Common myeloid progenitor, CD34-positive (primary cell): ENCODE measurements around the gene PIM2.

Source experiments
- CTCF ChIA-PET: fragments of 350-600 bp; sonication (Branson Sonifier 250); formaldehyde crosslinking; loops from one replicate; lab custom pipeline; 2021; ENCODE audit warnings: antibody characterized with exemption; lab: Charles Lee
- POLR2A ChIA-PET: fragments of 350-600 bp; sonication (Branson Sonifier 250); formaldehyde crosslinking; loops from one replicate; lab custom pipeline; 2021; ENCODE audit warnings: antibody characterized with exemption; lab: Charles Lee
- DNase-seq, 3 donors: peaks; one replicate each; pipeline versions ENCODE4 v3.0.0 to v3.0.0-alpha.2; 2013
- H3K27ac ChIP-seq, 2 experiments: 1 replicate in 1 of 2; 2 replicates in 1 of 2; pipeline ENCODE4 v1.7.0; 2013; ENCODE audit warnings: inconsistent platforms in 2 of 2, low read length in 2 of 2, mild to moderate bottlenecking in 2 of 2, low read depth in 1 of 2, moderate library complexity in 1 of 2; ENCODE audit not compliant: severe bottlenecking in 2 of 2, insufficient read depth in 1 of 2, poor library complexity in 1 of 2
- H3K27me3 ChIP-seq, 5 experiments: replicated peaks in 2 of 5; 1 replicate in 3 of 5; 2 replicates in 2 of 5; pipeline versions ENCODE4 v1.6.1 to v1.7.0; 2013; ENCODE audit warnings: low read length in 4 of 5, mild to moderate bottlenecking in 2 of 5, moderate library complexity in 2 of 5, inconsistent platforms in 1 of 5; ENCODE audit not compliant: insufficient read depth in 5 of 5, control insufficient read depth in 4 of 5
- H3K36me3 ChIP-seq, 4 experiments: 1 replicate in 2 of 4; 2 replicates in 2 of 4; pipeline versions ENCODE4 v1.6.1 to v1.7.0; 2013; ENCODE audit warnings: low read length in 3 of 4, control low read depth in 1 of 4, mild to moderate bottlenecking in 1 of 4; ENCODE audit not compliant: control insufficient read depth in 4 of 4, insufficient read depth in 4 of 4
- H3K4me1 ChIP-seq, 4 experiments: 1 replicate in 3 of 4; 2 replicates in 1 of 4; pipeline versions ENCODE4 v1.6.1 to v1.7.1; 2013; ENCODE audit warnings: low read length in 3 of 4, mild to moderate bottlenecking in 3 of 4, control low read depth in 1 of 4, inconsistent platforms in 1 of 4, moderate library complexity in 1 of 4; ENCODE audit not compliant: control insufficient read depth in 4 of 4, insufficient read depth in 4 of 4; ENCODE audit errors: control extremely low read depth in 1 of 4
- H3K4me3 ChIP-seq, 7 experiments: 1 replicate in 4 of 7; 2 replicates in 3 of 7; pipeline versions ENCODE4 v1.5.1 to v1.7.0; 2013; ENCODE audit warnings: mild to moderate bottlenecking in 7 of 7, low read length in 6 of 7, moderate library complexity in 6 of 7, inconsistent platforms in 2 of 7, low read depth in 2 of 7, control low read depth in 1 of 7; ENCODE audit not compliant: insufficient read depth in 4 of 7, control insufficient read depth in 1 of 7; ENCODE audit errors: extremely low read depth in 1 of 7
- H3K9me3 ChIP-seq, 5 experiments: 1 replicate in 4 of 5; 2 replicates in 1 of 5; pipeline versions ENCODE4 v1.6.1 to v1.7.1; 2013; ENCODE audit warnings: low read length in 4 of 5, mild to moderate bottlenecking in 2 of 5, inconsistent platforms in 1 of 5, low read depth in 1 of 5, moderate library complexity in 1 of 5; ENCODE audit not compliant: control insufficient read depth in 4 of 5, insufficient read depth in 2 of 5; ENCODE audit errors: control extremely low read depth in 1 of 5
- WGBS: methylation state at CpG from one replicate; pipeline ENCODE4 v1.1.5; 2013; ENCODE audit not compliant: insufficient coverage; 5-methylcytosine and 5-hydroxymethylcytosine counted together

PIM2 gene

GRCh38 chrX:48903290-48903689 is 15.5 kb downstream of the PIM2 start:
- Histone ChIP-seq H3K9me3 (no peaks in the 10 kb centered on the region), H3K27me3 (no peaks in the 10 kb centered on the region), H3K4me1 (peaks cover 0 to 11% (median 3%) of the 10 kb centered on the region in 4 experiments), H3K27ac (no peak overlapping the region), H3K4me3 (no peak overlapping the region), H3K36me3 (peaks cover 0 to 46% (median 21%) of the 10 kb centered on the region in 4 experiments)
- ChIA-PET POLR2A (interaction anchor here (1.1 kb wide), 1 partner anchor 13 kb away, joined by 3 read pairs; no protein-coding TSS in a partner anchor), CTCF (interaction anchor here (1.2 to 1.7 kb wide), 3 partner anchors 12 to 43 kb away, joined by 3 to 5 read pairs (median 3); no protein-coding TSS in a partner anchor)
- WGBS: 91% methylated on average over 6 of the region's 6 CpGs
- DNase-seq: no peak

DNA sequence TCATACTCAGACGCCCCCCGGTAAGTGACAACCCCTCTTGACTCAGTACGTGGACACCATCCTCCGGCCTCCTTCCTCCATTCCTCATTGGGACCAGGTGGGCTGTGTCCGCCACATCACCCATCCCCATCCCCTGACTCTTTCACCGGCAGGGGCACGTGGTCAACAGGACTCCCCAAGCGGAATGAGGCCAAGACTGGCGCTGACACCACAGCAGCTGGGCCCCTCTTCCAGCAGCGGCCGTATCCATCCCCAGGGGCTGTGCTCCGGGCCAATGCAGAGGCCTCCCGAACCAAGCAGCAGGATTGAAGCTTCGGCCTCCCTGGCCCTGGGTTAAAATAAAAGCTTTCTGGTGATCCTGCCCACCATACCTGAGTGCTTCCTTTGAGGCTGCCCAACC is 16.0 kb downstream of the PIM2 start:
- no peak overlapping the region for H3K4me3 ChIP-seq
- 95% methylated on average over 10 of the region's 14 CpGs for WGBS
- no peaks in the 10 kb centered on the region for H3K27me3 ChIP-seq
- peaks cover 0 to 12% (median 6%) of the 10 kb centered on the region in 4 experiments for H3K4me1 ChIP-seq
- no peaks in the 10 kb centered on the region for H3K9me3 ChIP-seq
- ChIA-PET CTCF (interaction anchor here (1.2 to 1.7 kb wide), 3 partner anchors 11 to 43 kb away, joined by 3 to 5 read pairs (median 3); no protein-coding TSS in a partner anchor), POLR2A (interaction anchor here (1.1 kb wide), 1 partner anchor 14 kb away, joined by 3 read pairs; no protein-coding TSS in a partner anchor)
- no peak for DNase-seq
- peaks cover 0 to 46% (median 21%) of the 10 kb centered on the region in 4 experiments for H3K36me3 ChIP-seq
- H3K27ac ChIP-seq: no peak overlapping the region

DNA sequence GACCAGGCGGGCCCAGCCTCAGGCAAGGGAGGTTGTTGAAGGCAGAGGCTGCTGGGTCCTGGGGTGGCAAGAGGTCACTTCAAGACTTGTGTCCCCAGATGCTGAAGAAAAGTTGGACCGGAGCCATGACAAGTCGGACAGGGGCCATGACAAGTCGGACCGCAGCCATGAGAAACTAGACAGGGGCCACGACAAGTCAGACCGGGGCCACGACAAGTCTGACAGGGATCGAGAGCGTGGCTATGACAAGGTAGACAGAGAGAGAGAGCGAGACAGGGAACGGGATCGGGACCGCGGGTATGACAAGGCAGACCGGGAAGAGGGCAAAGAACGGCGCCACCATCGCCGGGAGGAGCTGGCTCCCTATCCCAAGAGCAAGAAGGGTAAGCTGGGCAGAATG is 16.7 kb downstream of the PIM2 start:
- no peak for DNase-seq
- Histone ChIP-seq H3K27me3 (no peaks in the 10 kb centered on the region), H3K36me3 (peaks cover 0 to 46% (median 21%) of the 10 kb centered on the region in 4 experiments), H3K27ac (no peak overlapping the region), H3K4me1 (peaks cover 0 to 12% (median 6%) of the 10 kb centered on the region in 4 experiments), H3K4me3 (no peak overlapping the region), H3K9me3 (peaks cover 0 to 4% (median 0%) of the 10 kb centered on the region in 5 experiments)
- CTCF ChIA-PET: no interaction called here
- WGBS: 97% methylated on average over 16 of the region's 20 CpGs
- POLR2A ChIA-PET: no interaction called here

DNA sequence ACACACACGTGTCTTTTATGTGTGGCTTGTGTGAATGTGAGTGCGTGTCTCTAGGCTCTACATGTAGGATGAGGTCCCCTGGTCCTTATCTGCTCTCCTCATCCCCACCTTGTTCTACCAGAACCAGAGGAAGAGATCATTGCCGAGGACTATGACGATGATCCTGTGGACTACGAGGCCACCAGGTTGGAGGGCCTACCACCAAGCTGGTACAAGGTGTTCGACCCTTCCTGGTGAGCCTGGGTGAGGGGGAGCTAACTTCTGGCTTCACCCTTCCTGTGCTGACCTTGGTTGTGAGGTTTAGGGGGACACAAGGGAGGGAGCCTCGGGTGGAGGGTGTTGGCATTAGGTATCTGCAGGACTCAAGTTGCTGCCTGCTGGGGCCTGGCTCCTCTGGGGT is 17.8 kb downstream of the PIM2 start:
- Histone ChIP-seq H3K27me3 (no peaks in the 10 kb centered on the region), H3K4me1 (peaks cover 0 to 16% (median 12%) of the 10 kb centered on the region in 4 experiments), H3K9me3 (peaks cover 0 to 4% (median 0%) of the 10 kb centered on the region in 5 experiments), H3K27ac (no peak overlapping the region), H3K4me3 (no peak overlapping the region), H3K36me3 (peaks cover 0 to 40% (median 19%) of the 10 kb centered on the region in 4 experiments)
- WGBS: 97% methylated on average over 4 of the region's 7 CpGs
- ChIA-PET CTCF (interaction anchor here (1.2 kb wide), 1 partner anchor 15 kb away, joined by 3 read pairs; no protein-coding TSS in a partner anchor), POLR2A (no interaction called here)
- DNase-seq: no peak

- Histone ChIP-seq H3K27me3 (no peaks in the 10 kb centered on the region), H3K36me3 (peaks cover 0 to 37% (median 21%) of the 10 kb centered on the region in 4 experiments), H3K27ac (peak overlapping the region in 1 of 2 experiments; percentile 94), H3K4me3 (no peak overlapping the region), H3K9me3 (peaks cover 0 to 4% (median 0%) of the 10 kb centered on the region in 5 experiments), H3K4me1 (peaks cover 0 to 16% (median 12%) of the 10 kb centered on the region in 4 experiments)
- WGBS: 89% methylated on average over 8 of the region's 8 CpGs
- CTCF ChIA-PET: interaction anchor here (0.7 kb wide), 1 partner anchor 10 kb away, joined by 3 read pairs; no protein-coding TSS in a partner anchor
- DNase-seq: no peak
- POLR2A ChIA-PET: no interaction called here
Observed at GRCh38 chrX:48899078-48899410, 19.8 kb downstream of the PIM2 start.

DNA sequence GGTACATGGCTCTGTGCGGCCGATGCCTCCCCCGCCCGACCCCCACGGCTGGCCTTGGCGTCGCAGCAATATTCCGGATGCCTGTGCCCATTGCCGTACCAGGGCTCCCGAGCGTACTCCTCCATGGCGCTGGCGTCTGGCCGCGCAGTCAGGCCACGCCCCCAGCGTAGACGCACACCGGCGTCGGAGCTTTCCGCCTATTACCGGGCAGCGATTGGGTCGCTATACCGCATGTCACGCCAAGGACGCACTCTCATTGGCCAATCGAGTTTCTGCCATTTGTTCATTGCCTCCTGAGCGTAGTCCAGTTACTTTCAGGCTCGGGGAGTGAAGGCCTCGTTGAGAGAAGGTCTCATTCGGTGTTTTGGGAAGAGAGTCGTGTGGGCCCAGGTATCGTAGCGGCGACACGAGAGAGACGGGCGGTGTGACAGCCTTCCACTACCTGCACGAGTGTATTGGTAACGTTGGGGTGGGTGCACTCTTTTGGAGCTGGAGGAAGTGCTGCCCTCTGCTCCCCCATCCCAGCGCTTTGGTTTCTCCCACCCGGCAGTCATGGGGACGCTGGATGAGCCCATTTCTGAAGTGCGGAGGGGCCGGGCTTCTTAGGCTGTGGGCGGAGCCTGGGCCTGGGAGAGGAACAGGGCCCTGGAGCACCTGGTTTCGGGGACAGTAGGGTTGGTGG is 21.1 kb downstream of the PIM2 start, which contains the start of the genes PQBP1 and TIMM17B:
Gene PQBP1 (plus strand): TSS at position 306 of the 682 bp plus-strand sequence. CDS start 580 bp downstream, outside the sequence.
Gene TIMM17B (minus strand): TSS at position 144 of the 682 bp plus-strand sequence. CDS start 19 bp downstream, at position 125.
- Histone ChIP-seq H3K4me1 (peaks cover 0 to 16% (median 12%) of the 10 kb centered on the region in 4 experiments), H3K9me3 (peaks cover 0 to 4% (median 0%) of the 10 kb centered on the region in 5 experiments), H3K4me3 (peak within 1 kb of the TSS; percentile 59 to 83 (median 77)), H3K27ac (peak within 1 kb of the TSS; percentile 88 to 94), H3K36me3 (peaks cover 0 to 43% (median 23%) of the 10 kb centered on the region in 4 experiments), H3K27me3 (no peaks in the 10 kb centered on the region)
- ChIA-PET CTCF (interaction anchor here (1.7 kb wide), 1 partner anchor 42 kb away, joined by 3 read pairs; no protein-coding TSS in a partner anchor), POLR2A (interaction anchor here (0.7 to 2.5 kb wide), 7 partner anchors 8 to 269 kb away, joined by 3 to 12 read pairs (median 3); partner anchors contain the start of genes OTUD5 and SLC35A2)
- 39% methylated on average over 49 of the region's 49 CpGs for WGBS
- DNase-seq: peak; percentile 95 to 97 (median 96)
